IMR-90 (cell line): ENCODE results near the gene MEIS2. TPM values are rescaled to one million over a fixed set of nuclear protein-coding genes. Genes with fewer than 3 reads are reported as not detected.

Source experiments
- ATAC-seq: fragments of 200-7000 bp; cut with Tn5 transposase; 2 replicates; pipeline ENCODE4 v1.9.1; 2020; ENCODE audit warnings: low read depth, mild to moderate bottlenecking, moderate library complexity
- BruUV-seq: library from RNA; stranded (reverse); fragments of 400-500 nt; replicated peaks from 2 replicates; lab custom pipeline; 2021; lab: Mats Ljungman, UMichigan
- CTCF ChIA-PET: fragments of 300-600 bp; formaldehyde crosslinking; extraction: SDS; loops from one replicate; lab custom pipeline; 2021; ENCODE audit warnings: antibody characterized with exemption; lab: Yijun Ruan, JAX
- POLR2A ChIA-PET: fragments of 300-600 bp; sonication (Branson Sonifier 250); formaldehyde crosslinking; loops from one replicate; lab custom pipeline; 2022; ENCODE audit warnings: antibody characterized with exemption; ENCODE audit not compliant: unreplicated experiment; lab: Charles Lee
- DNase-seq: peaks from one replicate; pipeline ENCODE4 v3.0.0; 2013
- H2AFZ ChIP-seq: replicated peaks from 2 replicates; pipeline ENCODE3; 2013; ENCODE audit warnings: low read length, mild to moderate bottlenecking; ENCODE audit not compliant: poor library complexity
- H2AK5ac ChIP-seq: 2 replicates; pipeline ENCODE4 v1.6.1; 2013; ENCODE audit warnings: low read depth, low read length, inconsistent platforms
- H2AK9ac ChIP-seq: replicated peaks from 2 replicates; pipeline ENCODE3; 2013; ENCODE audit warnings: mild to moderate bottlenecking, low read depth, low read length, moderate library complexity; ENCODE audit not compliant: poor library complexity
- H2BK120ac ChIP-seq: 2 replicates; pipeline ENCODE4 v1.6.1; 2013; ENCODE audit warnings: low read depth, low read length, inconsistent platforms
- H2BK15ac ChIP-seq: 3 replicates; pipeline ENCODE4 v1.6.1; 2013; ENCODE audit warnings: low read depth, low read length, inconsistent platforms
- H2BK20ac ChIP-seq: 2 replicates; pipeline ENCODE4 v1.6.1; 2013; ENCODE audit warnings: low read depth, mild to moderate bottlenecking, inconsistent platforms, low read length, moderate library complexity
- H2BK5ac ChIP-seq: 2 replicates; pipeline ENCODE4 v1.6.1; 2013; ENCODE audit warnings: mild to moderate bottlenecking, low read depth, low read length, inconsistent platforms; ENCODE audit not compliant: poor library complexity, severe bottlenecking
- H3K14ac ChIP-seq: replicated peaks from 2 replicates; pipeline ENCODE4 v1.6.1; 2013; ENCODE audit warnings: low read depth, low read length, inconsistent platforms
- H3K18ac ChIP-seq: 2 replicates; pipeline ENCODE4 v1.6.1; 2013; ENCODE audit warnings: low read depth, low read length, control low read depth
- H3K23ac ChIP-seq: 2 replicates; pipeline ENCODE4 v1.6.1; 2013; ENCODE audit warnings: low read depth, low read length, inconsistent platforms
- H3K27ac ChIP-seq: 2 replicates; pipeline ENCODE4 v1.5.1; 2013; ENCODE audit warnings: mild to moderate bottlenecking, control low read depth, low read length; ENCODE audit not compliant: insufficient read depth
- H3K27me3 ChIP-seq: 2 replicates; pipeline ENCODE4 v1.6.1; 2013; ENCODE audit warnings: low read length; ENCODE audit not compliant: control insufficient read depth, insufficient read depth
- H3K36me3 ChIP-seq: 2 replicates; pipeline ENCODE4 v1.6.1; 2013; ENCODE audit warnings: low read length, mixed read lengths; ENCODE audit not compliant: control insufficient read depth, insufficient read depth
- H3K4ac ChIP-seq: 2 replicates; pipeline ENCODE4 v1.6.1; 2013; ENCODE audit warnings: low read depth, low read length, inconsistent platforms
- H3K4me1 ChIP-seq: 2 replicates; pipeline ENCODE4 v1.6.1; 2013; ENCODE audit warnings: low read length, mixed read lengths; ENCODE audit not compliant: control insufficient read depth, insufficient read depth
- H3K4me2 ChIP-seq: 2 replicates; pipeline ENCODE4 v1.6.1; 2013; ENCODE audit warnings: low read depth, mild to moderate bottlenecking, control low read depth, low read length, moderate library complexity
- H3K4me3 ChIP-seq: 2 replicates; pipeline ENCODE4 v1.5.1; 2013; ENCODE audit warnings: low read depth, mild to moderate bottlenecking, control low read depth, low read length, moderate library complexity; ENCODE audit not compliant: insufficient read depth
- H3K56ac ChIP-seq: 2 replicates; pipeline ENCODE4 v1.6.1; 2013; ENCODE audit warnings: low read length, inconsistent platforms; ENCODE audit not compliant: insufficient read depth; ENCODE audit errors: extremely low read depth
- H3K79me1 ChIP-seq, 2 experiments: 2 replicates each; pipeline ENCODE4 v1.6.1; 2013; ENCODE audit warnings: low read length in 2 of 2, inconsistent platforms in 1 of 2, low read depth in 1 of 2
- H3K9ac ChIP-seq: 2 replicates; pipeline ENCODE4 v1.6.1; 2013; ENCODE audit warnings: low read depth, low read length, control low read depth
- H3K9me1 ChIP-seq: 2 replicates; pipeline ENCODE4 v1.6.1; 2013; ENCODE audit warnings: low read length, inconsistent platforms; ENCODE audit not compliant: insufficient read depth
- H3K9me3 ChIP-seq: 2 replicates; pipeline ENCODE4 v1.6.1; 2013; ENCODE audit warnings: low read length; ENCODE audit not compliant: control insufficient read depth, insufficient read depth
- H4K20me1 ChIP-seq: 2 replicates; pipeline ENCODE4 v1.6.1; 2013; ENCODE audit warnings: low read length, inconsistent platforms; ENCODE audit not compliant: insufficient read depth
- H4K5ac ChIP-seq: 2 replicates; pipeline ENCODE4 v1.6.1; 2013; ENCODE audit warnings: mild to moderate bottlenecking, low read depth, low read length, control low read depth
- H4K8ac ChIP-seq, 2 experiments: 2 replicates each; pipeline ENCODE4 v1.6.1; 2013; ENCODE audit warnings: low read depth in 2 of 2, low read length in 2 of 2, control low read depth in 1 of 2, inconsistent platforms in 1 of 2
- H4K91ac ChIP-seq: 2 replicates; pipeline ENCODE4 v1.6.1; 2013; ENCODE audit warnings: low read depth, low read length, inconsistent platforms; ENCODE audit not compliant: insufficient read depth
- BHLHE40 ChIP-seq: fragments of 150-350 bp; IDR thresholded peaks from 2 replicates; pipeline ENCODE4 v1.6.1; 2016; ENCODE audit warnings: mild to moderate bottlenecking, low read depth, low read length
- CEBPB ChIP-seq: IDR thresholded peaks from 2 replicates; pipeline ENCODE4 v1.6.1; 2012; ENCODE audit warnings: low read depth, low read length, improper control_type of control experiment
- FOS ChIP-seq: fragments of 150-350 bp; IDR thresholded peaks from 2 replicates; pipeline ENCODE4 v1.6.1; 2016; ENCODE audit warnings: low read depth, low read length
- MAFK ChIP-seq: IDR thresholded peaks from 2 replicates; pipeline ENCODE4 v1.6.1; 2012; ENCODE audit warnings: low read depth, low read length, improper control_type of control experiment
- MXI1 ChIP-seq: IDR thresholded peaks from 2 replicates; pipeline ENCODE4 v1.6.1; 2012; ENCODE audit warnings: low read depth, mild to moderate bottlenecking, low read length, moderate library complexity, borderline replicate concordance
- NFE2L2 ChIP-seq: fragments of 150-350 bp; IDR thresholded peaks from 2 replicates; pipeline ENCODE4 v1.6.1; 2016; ENCODE audit warnings: low read depth, mild to moderate bottlenecking, low read length
- RAD21 ChIP-seq: IDR thresholded peaks from 2 replicates; pipeline ENCODE4 v1.6.1; 2012; ENCODE audit warnings: low read length, improper control_type of control experiment
- RCOR1 ChIP-seq: IDR thresholded peaks from 2 replicates; pipeline ENCODE4 v1.6.1; 2012; ENCODE audit warnings: mild to moderate bottlenecking, low read length, improper control_type of control experiment; ENCODE audit not compliant: insufficient replicate concordance
- SMC3 ChIP-seq: fragments of 150-350 bp; IDR thresholded peaks from 2 replicates; pipeline ENCODE4 v1.6.1; 2016; ENCODE audit warnings: low read depth, mild to moderate bottlenecking, antibody characterized with exemption, low read length, moderate library complexity
- WGBS, 2 experiments: methylation state at CpG; one replicate each; pipeline versions ENCODE4 v1.1.5 to v1.1.7; 2013; ENCODE audit warnings: missing lambda C conversion rate in 2 of 2; ENCODE audit not compliant: insufficient read length in 1 of 2; ENCODE audit errors: extremely low coverage in 2 of 2; 5-methylcytosine and 5-hydroxymethylcytosine counted together
- dilution Hi-C: fragments of 300-500 bp; cut with HindIII; formaldehyde crosslinking; loops from one replicate; pipeline ENCODE4 v1.14.3; 2018; ENCODE audit warnings: low sequenced_read_pairs; ENCODE audit not compliant: unreplicated experiment
- in situ Hi-C: fragments of 300-500 bp; cut with MboI; formaldehyde crosslinking; loops from 3 replicates; pipeline ENCODE4 v1.14.3; 2019; ENCODE audit warnings: low sequenced_read_pairs, inconsistent platforms, mixed read lengths
- intact Hi-C: fragments of 100-400 bp; cut with micrococcal nuclease; formaldehyde crosslinking; loops from 2 replicates; pipeline ENCODE4 v1.10.0; 2022
- polyA plus RNA-seq, 3 experiments: library from polyadenylated mRNA; depleted of rRNA; stranded (reverse); fragments of >200 nt; gene quantifications; 2 replicates each; pipeline ENCODE4 v1.2.3, GENCODE V29; 2012; ENCODE audit warnings: low replicate concordance in 1 of 3
- total RNA-seq: library from RNA; depleted of rRNA; stranded (reverse); fragments of >200 nt; gene quantifications from 2 replicates; pipeline ENCODE4 v1.2.3, GENCODE V29; 2012

MEIS2 gene
- total and polyA plus RNA-seq, 2 of the 4 experiments (the other 2 are of a cell fraction), result 70.1 to 71.3 TPM

GRCh38 chr15:37059086-37059485, 41.3 kb downstream of the MEIS2 start:
- Histone ChIP-seq H2AK5ac (no peak overlapping the region), H2BK120ac (no peak overlapping the region), H2BK20ac (no peak overlapping the region), H3K4ac (no peak overlapping the region), H3K27ac (no peak overlapping the region), H2AFZ (no peak overlapping the region), H2AK9ac (no peak overlapping the region), H3K14ac (no peak overlapping the region), H3K9ac (no peak overlapping the region), H3K27me3 (no peaks in the 10 kb centered on the region), H3K4me3 (no peak overlapping the region), H4K8ac (no peak overlapping the region), H4K91ac (no peak overlapping the region), H3K9me3 (no peaks in the 10 kb centered on the region), H2BK15ac (no peak overlapping the region), H3K9me1 (peaks cover 5% of the 10 kb centered on the region; the same call in 1 of the 2 replicates), H3K79me1 (peaks cover 16 to 57% of the 10 kb centered on the region in 2 experiments; a peak in 3 of 4 replicates), H3K4me1 (peaks cover 11% of the 10 kb centered on the region), H4K20me1 (no peaks in the 10 kb centered on the region), H3K23ac (no peak overlapping the region), H4K5ac (no peak overlapping the region), H3K4me2 (peak overlapping the region; percentile 49; the same call in 1 of the 2 replicates), H3K36me3 (peaks cover 5% of the 10 kb centered on the region), H3K18ac (no peak overlapping the region), H2BK5ac (peak overlapping the region; percentile 18), H3K56ac (no peak overlapping the region)
- intact Hi-C loops (no loop called here), dilution Hi-C loops (no loop called here), in situ Hi-C loops (loop anchor here (25.0 kb wide), 1 partner anchor 828 kb away; no protein-coding TSS in a partner anchor)
- ChIA-PET CTCF (interaction anchor here (0.6 kb wide), 2 partner anchors 9 to 34 kb away, joined by 4 to 7 read pairs; no protein-coding TSS in a partner anchor), POLR2A (no interaction called here)
- peak; percentile 81 for TF ChIP-seq FOS
- no peak for TF ChIP-seq MXI1
- TF ChIP-seq SMC3, result no peak
- TF ChIP-seq MAFK, result peak; percentile 18; the same call in 1 of the 2 replicates
- peak; percentile 52; the same call in 1 of the 2 replicates for TF ChIP-seq CEBPB
- TF ChIP-seq NFE2L2, result no peak
- TF ChIP-seq RAD21, result no peak
- peak; percentile 28; the same call in 1 of the 2 replicates for TF ChIP-seq BHLHE40
- TF ChIP-seq RCOR1, result no peak
- DNase-seq, result peak; percentile 93
- WGBS, 2 experiments, result no CpG with 5 or more reads among the region's 2 CpGs
- peak; percentile 91 for ATAC-seq
- BruUV-seq, result no TSS peak
